Anterior cingulate cortex (tissue), 58 donors: Measurements from ENCODE around the gene DSP.

Experiments
- DNase-seq, 58 donors: peaks; one replicate each; lab custom pipeline; 2025; lab: John Stamatoyannopoulos, UW

DSP gene

DNA sequence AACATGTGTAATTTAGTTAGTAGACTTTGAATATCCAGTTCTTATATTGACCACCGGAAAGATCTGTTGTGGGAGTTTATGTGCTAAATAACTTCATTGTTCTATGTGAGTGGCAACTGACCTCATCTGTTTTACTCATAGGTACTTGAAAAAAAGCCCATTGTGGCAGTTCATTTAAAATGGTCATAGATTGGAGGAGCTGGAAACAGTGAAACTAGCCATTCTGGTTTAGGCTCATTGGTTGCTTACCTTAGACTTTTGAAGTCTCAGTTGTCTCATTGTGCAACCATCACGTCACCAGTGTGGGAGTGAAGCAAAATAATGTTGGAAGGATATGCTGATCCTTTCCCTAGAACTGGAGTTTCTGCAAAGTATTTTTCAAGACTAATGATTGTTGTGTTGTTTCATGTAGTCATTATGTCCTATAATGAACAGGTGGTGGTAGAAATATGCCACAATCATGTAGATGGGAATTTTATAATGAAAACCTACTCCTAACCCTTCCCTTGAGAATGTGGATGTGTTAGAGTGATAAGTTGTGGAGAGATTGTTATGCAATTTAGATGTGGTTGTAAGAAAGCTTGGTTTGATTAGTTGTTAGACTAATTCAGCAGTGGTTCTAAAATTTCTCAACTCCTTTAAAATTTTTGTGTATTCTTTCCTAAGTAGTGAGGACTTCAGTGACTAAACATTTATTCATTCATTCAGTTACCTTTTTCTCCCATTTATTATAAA lies 18.3 kb downstream of the DSP start:
- no peak for DNase-seq

DNA sequence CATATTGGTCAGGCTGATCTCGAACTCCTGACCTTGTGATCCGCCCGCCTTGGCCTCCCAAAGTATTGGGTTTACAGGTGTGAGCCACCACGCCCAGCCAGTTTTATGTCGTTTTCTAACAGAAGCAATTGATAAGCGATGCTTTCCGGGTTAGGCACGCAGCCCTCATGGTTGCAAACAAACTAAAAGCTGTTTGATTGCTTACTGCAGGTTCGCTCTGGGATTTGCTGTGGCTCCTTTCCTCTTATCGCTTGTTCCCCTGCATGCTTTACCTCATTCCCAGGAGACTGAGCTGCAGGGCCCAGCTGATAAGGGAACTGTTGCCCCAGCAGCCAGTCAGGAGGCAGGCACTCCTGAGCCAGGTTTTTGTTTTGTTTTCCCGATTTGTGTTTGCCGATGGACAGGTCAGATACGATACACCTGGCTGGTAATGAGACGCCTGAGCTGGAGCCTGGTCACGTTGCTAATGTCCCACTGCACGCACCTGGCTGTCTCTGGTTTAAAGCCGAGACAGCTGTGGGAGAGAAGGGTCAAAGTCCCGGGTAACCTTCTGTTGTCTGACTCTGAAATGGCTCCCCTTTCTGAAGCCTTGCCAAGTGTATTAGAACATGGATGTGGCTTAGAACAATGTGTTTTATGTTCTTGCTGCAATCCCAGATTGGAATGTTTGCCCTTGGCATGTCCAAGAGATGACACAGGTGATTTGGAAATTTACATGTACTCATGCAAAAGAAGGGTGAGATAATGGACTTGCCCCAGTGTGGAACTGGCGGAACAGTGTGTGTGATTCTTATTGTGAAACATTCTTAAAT lies 19.9 kb downstream of the DSP start:
- no peak for DNase-seq

DNA sequence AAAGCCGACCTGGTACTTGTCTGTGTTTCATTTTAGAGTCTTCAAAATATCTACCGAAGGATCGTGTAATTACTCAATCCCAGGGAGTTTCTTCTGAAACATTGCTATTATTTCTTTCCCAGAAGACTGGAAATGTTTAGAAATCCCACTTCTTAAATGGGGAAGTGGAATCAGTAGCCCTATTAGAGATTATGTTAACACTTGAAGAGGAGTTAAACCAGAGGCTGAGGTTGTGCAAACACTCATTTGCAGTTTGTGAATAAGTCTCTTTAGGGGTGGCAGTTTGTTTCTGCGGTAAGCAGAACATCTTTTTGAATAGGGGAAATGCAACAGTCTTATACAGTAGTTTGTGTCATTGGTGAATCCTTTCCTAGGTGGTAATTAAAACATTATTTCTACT lies 21.3 kb downstream of the DSP start:
- no peak for DNase-seq

DNA sequence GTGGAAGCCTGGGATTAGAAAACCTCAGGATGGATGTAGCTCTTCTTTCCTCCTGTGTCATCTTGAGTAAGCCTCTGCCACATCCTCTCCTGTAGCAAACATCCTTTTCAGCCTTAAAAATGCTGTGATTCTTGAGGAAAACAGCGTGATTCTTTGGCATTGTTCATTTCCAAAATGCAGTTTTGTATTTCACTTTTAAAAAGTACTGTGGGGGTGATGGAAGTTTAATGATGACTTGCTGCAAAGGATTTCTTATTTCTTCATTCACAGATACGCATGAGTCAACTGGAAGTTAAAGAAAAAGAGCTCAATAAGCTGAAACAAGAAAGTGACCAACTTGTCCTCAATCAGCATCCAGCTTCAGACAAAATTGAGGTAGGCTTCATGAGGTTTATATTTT lies 24.6 kb downstream of the DSP start:
- DNase-seq = no peak

DNA sequence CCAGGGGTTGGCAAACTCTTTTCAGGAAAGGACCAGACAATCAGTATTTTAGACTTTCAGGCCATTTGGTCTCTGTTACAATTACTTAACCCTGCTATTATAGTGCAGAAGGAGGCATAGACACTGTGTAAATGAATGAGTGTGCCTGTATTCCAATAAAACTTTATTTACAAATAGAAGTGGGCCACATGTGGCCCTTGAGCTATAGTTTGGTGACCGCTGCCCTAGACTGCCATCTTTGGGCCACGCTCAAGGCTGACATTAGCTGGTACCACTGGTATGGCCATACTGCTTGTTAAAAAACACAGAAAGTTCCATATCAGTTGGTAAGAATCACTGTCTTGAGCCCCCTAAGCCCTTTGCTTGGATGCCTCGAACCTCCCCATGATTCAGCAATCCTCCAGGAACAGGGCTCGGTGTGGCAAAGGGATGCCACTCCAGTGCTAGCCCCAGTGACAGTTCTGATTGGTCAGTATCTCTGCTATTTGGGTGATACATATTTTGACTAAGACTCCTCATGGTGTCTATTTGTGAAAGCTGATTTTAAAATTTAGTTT lies 25.2 kb downstream of the DSP start:
- DNase-seq = no peak

DNA sequence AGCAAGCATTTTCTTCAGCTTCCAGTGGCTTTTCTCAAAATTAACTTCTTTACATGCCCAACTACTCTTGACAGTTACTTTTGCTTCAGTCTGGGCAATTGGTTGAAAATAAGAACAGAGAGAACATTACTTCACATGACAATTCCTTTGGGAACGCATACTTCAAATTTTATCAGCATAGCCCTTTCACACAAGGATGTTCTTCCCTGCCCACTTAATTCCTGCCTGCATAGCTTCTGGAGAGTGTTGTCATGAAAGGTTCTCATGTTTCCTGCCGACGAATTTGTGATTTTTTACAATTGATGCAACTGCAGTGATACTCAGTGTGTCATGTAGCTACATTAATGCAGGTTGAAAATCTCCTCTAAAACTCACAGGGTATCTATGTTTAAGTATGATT lies 26.6 kb downstream of the DSP start:
- DNase-seq = no peak

DNA sequence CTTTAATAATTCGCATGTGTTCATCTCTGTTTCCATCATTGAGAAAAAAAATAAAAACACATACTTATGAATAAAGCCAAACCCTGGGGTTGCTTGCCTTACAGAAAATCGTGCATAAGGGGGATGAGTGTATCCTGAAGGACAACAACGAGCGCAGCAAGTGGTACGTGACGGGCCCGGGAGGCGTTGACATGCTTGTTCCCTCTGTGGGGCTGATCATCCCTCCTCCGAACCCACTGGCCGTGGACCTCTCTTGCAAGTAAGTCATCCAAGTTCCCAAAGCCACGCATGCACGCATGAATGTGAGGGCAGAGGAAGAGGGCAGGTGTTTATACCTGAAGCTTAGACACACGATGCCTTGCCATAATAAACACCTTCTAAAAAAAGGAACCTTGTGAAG lies 27.6 kb downstream of the DSP start:
- DNase-seq = no peak

DNA sequence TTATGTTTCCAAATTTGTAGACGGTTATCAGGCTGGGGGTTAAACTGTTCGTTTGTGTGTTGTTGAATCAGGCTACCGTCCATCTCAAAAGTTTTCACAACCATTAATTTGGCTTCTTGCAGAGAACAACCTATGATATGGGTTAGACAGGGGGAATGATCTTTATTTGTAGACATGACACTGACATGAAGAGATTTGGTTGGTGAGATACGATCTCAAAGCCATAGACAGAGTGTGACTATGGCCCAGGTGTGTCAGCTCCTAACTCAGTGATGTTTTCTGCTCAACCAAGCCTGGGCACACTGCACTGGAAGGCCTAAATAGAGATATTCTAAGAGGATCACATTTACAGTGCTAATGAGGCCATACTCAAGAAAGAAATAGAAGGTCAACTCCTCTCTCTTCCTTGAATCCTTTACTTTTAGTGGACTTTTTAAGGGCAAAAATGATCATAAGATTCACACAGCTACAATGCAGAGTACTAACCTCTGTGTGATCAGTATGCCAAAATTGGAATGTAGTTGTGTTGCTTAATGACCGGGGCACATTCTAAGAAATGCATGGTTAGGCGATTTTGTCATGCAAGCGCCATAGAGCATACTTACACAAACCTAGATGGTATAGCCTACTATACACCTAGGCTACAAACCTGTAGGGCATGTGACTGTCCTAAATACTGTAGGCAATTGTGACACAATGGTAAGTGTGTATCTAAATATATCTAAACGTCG lies 30.9 kb downstream of the DSP start:
- DNase-seq = no peak

DNA sequence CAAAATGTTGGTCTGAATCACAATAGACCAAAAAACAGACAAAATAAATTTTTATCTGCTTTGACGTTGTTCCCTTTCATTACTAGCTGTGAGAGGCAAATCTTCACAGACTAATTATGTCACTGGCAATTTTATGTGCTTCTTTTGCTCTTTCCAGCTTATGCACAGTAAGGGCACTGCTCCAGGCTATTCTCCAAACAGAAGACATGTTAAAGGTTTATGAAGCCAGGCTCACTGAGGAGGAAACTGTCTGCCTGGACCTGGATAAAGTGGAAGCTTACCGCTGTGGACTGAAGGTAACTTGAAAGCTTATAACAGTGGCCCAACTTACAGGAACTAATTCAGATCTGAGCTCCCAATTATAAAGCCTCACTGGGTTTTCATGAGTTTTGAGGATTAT lies 33.0 kb downstream of the DSP start:
- no peak for DNase-seq

DNA sequence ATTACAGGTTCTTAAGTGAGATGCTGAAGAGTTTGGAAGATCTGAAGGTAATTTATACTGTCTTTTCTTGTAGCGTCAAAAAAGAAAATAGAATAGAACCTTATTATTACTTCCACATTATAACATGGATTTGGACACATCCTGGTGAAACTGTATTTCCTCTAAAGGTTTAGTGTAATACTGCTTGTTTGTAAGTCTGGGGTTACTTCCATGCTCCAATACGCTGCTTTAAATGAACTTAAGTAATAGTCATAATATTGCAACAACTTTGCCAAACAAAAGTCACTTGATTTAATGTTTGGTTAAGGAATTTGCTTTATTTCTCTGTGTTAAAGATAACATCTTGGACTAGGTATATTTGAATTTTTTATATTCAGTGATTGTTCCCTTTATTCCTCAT lies 37.0 kb downstream of the DSP start:
- no peak for DNase-seq

DNA sequence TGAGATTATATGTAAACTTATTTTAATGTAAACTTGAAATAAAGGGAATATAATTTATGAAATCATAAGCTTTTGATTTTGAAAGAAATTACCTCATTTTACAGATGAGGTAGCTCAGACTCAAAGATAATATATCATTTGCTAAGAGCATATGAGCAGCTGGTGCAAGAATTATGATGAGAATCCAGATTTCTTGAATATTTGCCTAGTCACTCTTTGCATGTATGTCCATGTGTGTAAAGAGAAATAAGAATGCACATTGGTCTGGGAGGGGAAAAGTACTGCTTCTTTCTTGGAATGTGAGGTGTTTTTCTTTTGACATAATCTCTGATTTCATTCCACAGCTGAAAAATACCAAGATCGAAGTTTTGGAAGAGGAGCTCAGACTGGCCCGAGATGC lies 37.5 kb downstream of the DSP start:
- DNase-seq = no peak

DNA sequence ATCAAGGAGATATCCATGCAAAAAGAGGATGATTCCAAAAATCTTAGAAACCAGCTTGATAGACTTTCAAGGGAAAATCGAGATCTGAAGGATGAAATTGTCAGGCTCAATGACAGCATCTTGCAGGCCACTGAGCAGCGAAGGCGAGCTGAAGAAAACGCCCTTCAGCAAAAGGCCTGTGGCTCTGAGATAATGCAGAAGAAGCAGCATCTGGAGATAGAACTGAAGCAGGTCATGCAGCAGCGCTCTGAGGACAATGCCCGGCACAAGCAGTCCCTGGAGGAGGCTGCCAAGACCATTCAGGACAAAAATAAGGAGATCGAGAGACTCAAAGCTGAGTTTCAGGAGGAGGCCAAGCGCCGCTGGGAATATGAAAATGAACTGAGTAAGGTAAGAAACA lies 38.4 kb downstream of the DSP start:
- no peak for DNase-seq

DNA sequence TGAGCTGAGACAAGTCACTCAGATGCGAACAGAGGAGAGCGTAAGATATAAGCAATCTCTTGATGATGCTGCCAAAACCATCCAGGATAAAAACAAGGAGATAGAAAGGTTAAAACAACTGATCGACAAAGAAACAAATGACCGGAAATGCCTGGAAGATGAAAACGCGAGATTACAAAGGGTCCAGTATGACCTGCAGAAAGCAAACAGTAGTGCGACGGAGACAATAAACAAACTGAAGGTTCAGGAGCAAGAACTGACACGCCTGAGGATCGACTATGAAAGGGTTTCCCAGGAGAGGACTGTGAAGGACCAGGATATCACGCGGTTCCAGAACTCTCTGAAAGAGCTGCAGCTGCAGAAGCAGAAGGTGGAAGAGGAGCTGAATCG lies 39.1 kb downstream of the DSP start:
- DNase-seq = no peak

DNA sequence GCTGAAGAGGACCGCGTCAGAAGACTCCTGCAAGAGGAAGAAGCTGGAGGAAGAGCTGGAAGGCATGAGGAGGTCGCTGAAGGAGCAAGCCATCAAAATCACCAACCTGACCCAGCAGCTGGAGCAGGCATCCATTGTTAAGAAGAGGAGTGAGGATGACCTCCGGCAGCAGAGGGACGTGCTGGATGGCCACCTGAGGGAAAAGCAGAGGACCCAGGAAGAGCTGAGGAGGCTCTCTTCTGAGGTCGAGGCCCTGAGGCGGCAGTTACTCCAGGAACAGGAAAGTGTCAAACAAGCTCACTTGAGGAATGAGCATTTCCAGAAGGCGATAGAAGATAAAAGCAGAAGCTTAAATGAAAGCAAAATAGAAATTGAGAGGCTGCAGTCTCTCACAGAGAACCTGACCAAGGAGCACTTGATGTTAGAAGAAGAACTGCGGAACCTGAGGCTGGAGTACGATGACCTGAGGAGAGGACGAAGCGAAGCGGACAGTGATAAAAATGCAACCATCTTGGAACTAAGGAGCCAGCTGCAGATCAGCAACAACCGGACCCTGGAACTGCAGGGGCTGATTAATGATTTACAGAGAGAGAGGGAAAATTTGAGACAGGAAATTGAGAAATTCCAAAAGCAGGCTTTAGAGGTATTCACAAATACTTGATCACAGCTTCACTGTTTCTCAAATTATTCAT lies 39.6 kb downstream of the DSP start:
- DNase-seq = no peak

DNA sequence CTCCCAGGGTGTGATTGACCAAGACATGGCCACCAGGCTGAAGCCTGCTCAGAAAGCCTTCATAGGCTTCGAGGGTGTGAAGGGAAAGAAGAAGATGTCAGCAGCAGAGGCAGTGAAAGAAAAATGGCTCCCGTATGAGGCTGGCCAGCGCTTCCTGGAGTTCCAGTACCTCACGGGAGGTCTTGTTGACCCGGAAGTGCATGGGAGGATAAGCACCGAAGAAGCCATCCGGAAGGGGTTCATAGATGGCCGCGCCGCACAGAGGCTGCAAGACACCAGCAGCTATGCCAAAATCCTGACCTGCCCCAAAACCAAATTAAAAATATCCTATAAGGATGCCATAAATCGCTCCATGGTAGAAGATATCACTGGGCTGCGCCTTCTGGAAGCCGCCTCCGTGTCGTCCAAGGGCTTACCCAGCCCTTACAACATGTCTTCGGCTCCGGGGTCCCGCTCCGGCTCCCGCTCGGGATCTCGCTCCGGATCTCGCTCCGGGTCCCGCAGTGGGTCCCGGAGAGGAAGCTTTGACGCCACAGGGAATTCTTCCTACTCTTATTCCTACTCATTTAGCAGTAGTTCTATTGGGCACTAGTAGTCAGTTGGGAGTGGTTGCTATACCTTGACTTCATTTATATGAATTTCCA lies 43.9 kb downstream of the DSP start:
- no peak for DNase-seq

DNA sequence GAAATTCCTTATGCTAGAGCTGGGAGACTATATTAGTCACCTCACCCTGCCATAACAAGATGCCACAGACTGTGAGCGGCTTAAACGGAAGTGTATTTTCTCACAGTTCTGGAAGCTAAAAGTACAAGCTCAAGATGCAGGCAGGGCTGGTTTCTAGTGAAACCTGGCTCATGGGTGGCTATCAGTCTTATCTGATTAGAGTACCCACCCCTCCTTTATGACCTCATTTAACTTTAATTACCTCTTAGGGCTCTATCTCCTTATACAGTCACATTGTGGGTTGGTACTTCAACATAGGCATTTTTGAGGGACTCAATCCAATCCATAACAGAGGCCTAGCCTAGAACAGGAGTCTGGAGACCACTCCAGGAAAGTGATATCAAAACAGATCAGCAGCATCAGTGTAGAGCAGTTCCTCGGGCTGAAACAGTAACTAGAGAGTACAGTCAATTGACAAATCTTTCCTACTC lies 46.2 kb downstream of the DSP start:
- DNase-seq = no peak

DNA sequence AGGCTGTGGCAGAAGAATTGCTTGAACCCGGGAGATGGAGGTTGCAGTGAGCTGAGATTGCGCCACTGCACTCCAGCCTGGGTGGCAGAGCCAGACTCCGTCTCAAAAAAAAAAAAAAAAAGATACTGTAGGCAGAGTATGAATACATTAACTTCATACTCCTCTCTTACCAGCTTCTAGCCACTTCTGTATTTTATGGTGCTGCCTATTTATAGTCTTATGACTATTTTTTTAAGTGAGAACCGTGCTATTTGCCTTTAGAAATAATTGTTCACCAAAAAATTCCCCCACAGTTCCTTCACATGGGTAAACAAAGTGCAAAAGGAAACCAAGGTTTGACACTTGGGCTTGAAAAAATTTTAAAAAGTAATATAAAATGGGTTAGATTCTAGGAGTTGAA lies 47.0 kb downstream of the DSP start:
- no peak for DNase-seq

DNA sequence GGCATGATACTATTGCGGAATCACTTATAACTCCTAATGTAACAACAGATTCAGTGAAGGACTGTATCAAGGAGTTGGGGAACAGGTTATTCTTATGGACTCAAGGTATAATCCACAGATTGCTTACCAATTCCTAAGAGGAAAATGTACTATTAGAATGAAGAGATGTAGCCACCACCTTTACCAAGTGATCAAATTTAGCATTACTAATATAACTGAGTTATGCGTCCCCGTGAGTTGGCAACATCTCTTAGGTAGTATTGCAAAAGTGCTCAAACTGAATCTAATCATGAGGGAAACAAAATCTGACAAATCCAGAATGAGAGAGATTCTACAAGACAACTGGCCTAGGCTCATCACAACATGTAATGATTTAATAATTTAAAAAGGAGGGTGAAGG lies 47.8 kb downstream of the DSP start:
- no peak for DNase-seq

DNA sequence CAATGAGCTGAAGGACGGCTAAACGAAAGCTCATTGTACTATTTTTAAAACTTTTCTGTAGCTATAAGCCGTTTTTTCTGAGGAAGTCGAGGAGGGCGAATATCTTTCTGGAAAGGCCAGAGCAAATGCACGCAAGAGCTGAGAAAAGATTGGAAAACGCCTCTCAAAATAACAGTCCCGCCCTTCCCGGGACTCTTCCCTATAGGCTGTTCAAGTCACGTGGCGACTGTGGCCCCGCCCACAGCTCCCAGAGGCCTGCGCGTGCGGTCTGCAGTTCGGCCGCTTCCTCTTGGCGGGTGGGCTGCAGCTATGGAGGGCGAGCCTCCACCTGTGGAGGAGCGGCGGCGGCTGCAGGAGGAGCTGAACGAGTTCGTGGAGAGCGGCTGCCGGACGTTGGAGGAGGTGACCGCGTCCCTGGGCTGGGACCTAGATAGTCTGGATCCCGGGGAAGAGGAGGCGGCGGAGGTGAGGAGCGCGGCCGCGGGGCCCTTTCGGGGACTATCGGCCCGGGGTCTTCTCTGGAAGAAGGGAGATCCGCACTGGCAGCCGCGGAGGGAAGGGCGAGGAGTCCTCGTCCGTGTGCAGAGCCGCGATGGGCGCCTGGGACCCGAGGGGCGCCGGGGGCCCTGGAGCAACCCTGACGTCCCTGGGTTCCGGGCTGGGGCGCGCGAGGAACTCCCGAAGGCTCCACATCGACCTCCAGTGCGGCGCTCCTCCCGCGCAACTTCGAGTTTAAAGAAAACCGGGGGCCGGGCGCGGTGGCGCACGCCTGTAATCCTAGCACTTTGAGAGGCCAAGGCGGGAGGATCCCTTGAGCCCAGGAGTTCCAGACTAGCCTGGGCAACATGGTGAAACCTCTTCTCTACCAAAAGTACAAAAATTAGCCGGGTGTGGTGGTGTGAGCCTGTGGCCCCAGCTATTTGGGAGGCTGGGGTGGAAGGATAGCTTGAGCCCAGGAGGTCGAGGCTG lies 48.8 kb downstream of the DSP start, which contains the start of gene SNRNP48:
Gene SNRNP48 (plus strand): TSS at position 250 of the 969 bp plus-strand sequence. CDS start 60 bp downstream, at position 310.
- peak; percentile 54 to 96 (median 86) for DNase-seq
